Upper lobe of right lung (tissue), 1 donor: ENCODE results near the gene SCN1B. TPM values are rescaled to one million over a fixed set of nuclear protein-coding genes. Genes with fewer than 3 reads are reported as not detected.
A peak's percentile ranks its signal among the peaks of the same experiment; 100 is the strongest.

Experiments
- ATAC-seq: fragments of 200-7000 bp; cut with Tn5 transposase; one replicate; pipeline ENCODE4 v1.9.1; 2020; ENCODE audit warnings: mild to moderate bottlenecking, moderate library complexity
- DNase-seq: peaks from one replicate; pipeline ENCODE4 v3.0.0-alpha.2; 2020
- H3K27ac ChIP-seq: fragments of 200-600 bp; one replicate; pipeline ENCODE4 v1.8.0; 2022
- H3K27me3 ChIP-seq: fragments of 200-600 bp; one replicate; pipeline ENCODE4 v1.8.0; 2022; ENCODE audit warnings: mild to moderate bottlenecking
- H3K36me3 ChIP-seq: fragments of 200-600 bp; one replicate; pipeline ENCODE4 v1.8.0; 2022
- H3K4me1 ChIP-seq: fragments of 200-600 bp; one replicate; pipeline ENCODE4 v1.8.0; 2022
- H3K4me3 ChIP-seq: fragments of 200-600 bp; one replicate; pipeline ENCODE4 v1.8.0; 2022; ENCODE audit warnings: mild to moderate bottlenecking
- H3K9me3 ChIP-seq: fragments of 200-600 bp; one replicate; pipeline ENCODE4 v1.8.0; 2022
- CTCF ChIP-seq: fragments of 200-600 bp; IDR thresholded peaks from one replicate; pipeline ENCODE4 v1.8.0; 2022; ENCODE audit warnings: antibody characterized with exemption
- intact Hi-C: fragments of 100-400 bp; cut with DNase I; formaldehyde crosslinking; loops from one replicate; pipeline ENCODE4 v1.11.0; 2022
- total RNA-seq: library from RNA; stranded (reverse); fragmentation: NEBNext Ultra II Directional; extraction: Animal tissue kit (Norgen Biotek cat#: 25700); gene quantifications from one replicate; pipeline ENCODE4 v1.2.1, GENCODE V29; 2021
- donor health status: DM: no; HTN: yes; CAD: no; lungs with severe emphysema.

Gene SCN1B
- total RNA-seq, 1 donor from 2014 or later, result 8.7 TPM

GRCh38 chr19:35031072-35031881, 1.0 kb downstream of the SCN1B start:
- Histone ChIP-seq H3K4me1 (peaks cover 6% of the 10 kb centered on the region), H3K9me3 (no peaks in the 10 kb centered on the region), H3K27ac (no peak overlapping the region), H3K36me3 (peaks cover 17% of the 10 kb centered on the region), H3K4me3 (peak overlapping the region; percentile 48), H3K27me3 (no peaks in the 10 kb centered on the region)
- TF ChIP-seq CTCF, result no peak
- ATAC-seq (peak; percentile 2), DNase-seq (no peak)
- intact Hi-C loops, result no loop called here

- Histone ChIP-seq H3K4me1 (peaks cover 6% of the 10 kb centered on the region), H3K4me3 (no peak overlapping the region), H3K9me3 (no peaks in the 10 kb centered on the region), H3K27me3 (no peaks in the 10 kb centered on the region), H3K36me3 (peaks cover 5% of the 10 kb centered on the region), H3K27ac (no peak overlapping the region)
- DNase-seq (no peak), ATAC-seq (no peak)
- intact Hi-C loops, result no loop called here
- no peak for TF ChIP-seq CTCF
Observed at GRCh38 chr19:35032356-35032865, 2.1 kb downstream of the SCN1B start.

GRCh38 chr19:35033067-35034004, 3.1 kb downstream of the SCN1B start:
- ATAC-seq (no peak), DNase-seq (no peak)
- Histone ChIP-seq H3K36me3 (no peaks in the 10 kb centered on the region), H3K9me3 (no peaks in the 10 kb centered on the region), H3K4me3 (no peak overlapping the region), H3K27me3 (no peaks in the 10 kb centered on the region), H3K4me1 (peaks cover 12% of the 10 kb centered on the region), H3K27ac (no peak overlapping the region)
- TF ChIP-seq CTCF, result no peak
- intact Hi-C loops, result no loop called here

- Histone ChIP-seq H3K27me3 (no peaks in the 10 kb centered on the region), H3K4me1 (peaks cover 19% of the 10 kb centered on the region)
- intact Hi-C loops, result no loop called here
Observed at GRCh38 chr19:35034005-35034502, 3.8 kb downstream of the SCN1B start.

More at GRCh38 chr19:35034005-35034502, 3.8 kb downstream of the SCN1B start:
- ATAC-seq (no peak), DNase-seq (no peak)
- Histone ChIP-seq H3K27ac (no peak overlapping the region), H3K9me3 (no peaks in the 10 kb centered on the region), H3K36me3 (no peaks in the 10 kb centered on the region), H3K4me3 (no peak overlapping the region)
- no peak for TF ChIP-seq CTCF
